Measurements from ENCODE around the gene TCEA2. TPM values are rescaled to one million over a fixed set of nuclear protein-coding genes. Genes with fewer than 3 reads are reported as not detected.

Gene TCEA2
- polyA plus RNA-seq, 1 donor from 2014 or later: 87.7 TPM

DNA sequence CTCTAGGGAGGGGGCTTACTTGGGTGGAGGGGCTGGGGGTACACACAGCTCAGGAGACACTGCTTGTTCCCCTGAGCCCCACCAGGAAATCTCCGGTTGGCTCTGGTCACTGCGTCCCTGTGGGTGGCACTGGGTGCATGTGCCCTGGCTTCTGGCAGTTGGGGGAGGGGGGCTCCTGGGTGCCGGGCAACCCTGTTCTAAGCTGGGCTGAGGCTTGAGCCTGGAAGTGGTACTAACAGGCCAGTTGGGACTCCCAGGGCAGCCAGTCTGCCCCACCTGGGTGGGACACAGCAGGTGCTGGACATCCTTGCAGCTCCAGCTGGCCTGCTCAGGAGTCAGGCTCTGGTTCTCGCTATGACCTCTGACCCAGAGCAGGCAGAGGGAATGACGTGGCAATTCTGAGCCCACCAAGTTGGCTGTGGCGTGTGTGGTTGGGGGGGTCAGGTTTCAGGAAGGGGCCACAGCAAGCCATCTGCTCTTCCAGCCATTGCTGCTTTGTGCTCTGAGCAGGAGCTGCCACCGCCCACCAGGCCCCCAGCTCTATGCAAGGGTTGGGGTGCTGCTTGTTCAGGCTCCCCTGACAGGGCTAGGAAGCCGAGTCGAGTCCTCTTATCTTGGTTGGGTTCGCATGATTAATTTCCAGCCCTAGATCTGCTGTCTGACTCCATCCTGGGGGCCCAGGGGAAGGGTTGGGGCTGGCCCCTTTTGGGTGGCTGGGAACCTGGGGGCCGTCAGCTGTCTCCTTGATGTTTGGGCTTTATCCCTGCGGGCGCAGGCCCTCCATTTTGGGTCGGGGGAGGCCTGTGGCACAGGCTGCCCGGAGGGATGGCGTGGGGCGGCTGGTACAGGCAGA lies 26.4 kb upstream of the TCEA2 start:
- Histone ChIP-seq H2AFZ (ENCODE audit: low read depth, low read length) (no peak overlapping the region), H3K9ac (ENCODE audit: low read length) (no peak overlapping the region), H3K9me2 (ENCODE audit: insufficient read depth, low read length) (no peaks in the 10 kb centered on the region), H3F3A (ENCODE audit: insufficient read depth, low read length, poor library complexity, severe bottlenecking) (no peaks in the 10 kb centered on the region), H3K4me3 (ENCODE audit: low read length) (no peak overlapping the region), H3K79me2 (replicated peaks; ENCODE audit: insufficient read depth, low read length) (no peaks in the 10 kb centered on the region), H3K27ac (ENCODE audit: low read length) (no peak overlapping the region), H3K9me3 (ENCODE audit: low read length) (no peaks in the 10 kb centered on the region), H3K4me2 (ENCODE audit: low read length) (no peak overlapping the region), H3K36me3 (ENCODE audit: insufficient read depth, low read length) (no peaks in the 10 kb centered on the region), H4K20me1 (ENCODE audit: insufficient read depth) (no peaks in the 10 kb centered on the region), H3K27me3 (ENCODE audit: insufficient read depth, low read depth, low read length) (peaks cover 48% of the 10 kb centered on the region)
- no peak for TF ChIP-seq SMC3 (conservative IDR thresholded peaks at IDR 0.05; ENCODE audit: poor library complexity)
- no peak for TF ChIP-seq MXI1 (conservative IDR thresholded peaks at IDR 0.05; ENCODE audit: poor library complexity, severe bottlenecking)
- no peak for TF ChIP-seq POLR2AphosphoS5 (IDR thresholded peaks at IDR 0.05)
- TF ChIP-seq EP300 (conservative IDR thresholded peaks at IDR 0.05; ENCODE audit: poor library complexity, severe bottlenecking): no peak
- no peak for TF ChIP-seq EZH2 (IDR thresholded peaks at IDR 0.05; ENCODE audit: borderline replicate concordance, insufficient read depth, low read length, poor library complexity, severe bottlenecking)

DNA sequence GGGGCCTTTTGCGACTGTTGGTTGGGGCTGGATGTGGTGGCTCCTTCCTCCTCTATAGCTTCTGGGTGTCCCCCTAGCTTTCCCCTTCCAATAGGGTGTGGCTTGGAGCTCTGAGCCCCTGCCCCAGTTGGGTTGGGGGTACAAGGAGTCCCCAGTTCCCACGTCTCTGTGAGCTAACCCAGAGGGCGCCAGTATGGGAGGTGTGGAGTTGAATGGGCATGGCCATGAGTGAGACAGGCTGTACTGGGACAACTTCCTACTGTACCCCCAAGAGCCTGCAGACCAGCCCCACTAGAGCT lies 25.9 kb upstream of the TCEA2 start:
- no peaks in the 10 kb centered on the region for H3K9me2 ChIP-seq (ENCODE audit: insufficient read depth, low read length)
- H3K27ac ChIP-seq (ENCODE audit: low read length): no peak overlapping the region
- no peaks in the 10 kb centered on the region for H3K36me3 ChIP-seq (ENCODE audit: insufficient read depth, low read length)
- no peak overlapping the region for H3K4me3 ChIP-seq (ENCODE audit: low read length)
- no peaks in the 10 kb centered on the region for H3K9me3 ChIP-seq (ENCODE audit: low read length)
- no peak overlapping the region for H2AFZ ChIP-seq (ENCODE audit: low read depth, low read length)
- H3K79me2 ChIP-seq (replicated peaks; ENCODE audit: insufficient read depth, low read length): no peaks in the 10 kb centered on the region
- no peak overlapping the region for H3K9ac ChIP-seq (ENCODE audit: low read length)
- no peaks in the 10 kb centered on the region for H3F3A ChIP-seq (ENCODE audit: insufficient read depth, low read length, poor library complexity, severe bottlenecking)
- no peak overlapping the region for H3K4me2 ChIP-seq (ENCODE audit: low read length)
- H3K27me3 ChIP-seq (ENCODE audit: insufficient read depth, low read depth, low read length): peaks cover 54% of the 10 kb centered on the region
- TF ChIP-seq TAF1 (IDR thresholded peaks at IDR 0.05; ENCODE audit: low read depth) (no peak), POLR2AphosphoS5 (IDR thresholded peaks at IDR 0.05) (no peak), RAD21 (conservative IDR thresholded peaks at IDR 0.05) (no peak), EP300 (conservative IDR thresholded peaks at IDR 0.05; ENCODE audit: poor library complexity, severe bottlenecking) (no peak), SMC3 (conservative IDR thresholded peaks at IDR 0.05; ENCODE audit: poor library complexity) (no peak), EZH2 (IDR thresholded peaks at IDR 0.05; ENCODE audit: borderline replicate concordance, insufficient read depth, low read length, poor library complexity, severe bottlenecking) (no peak), MXI1 (conservative IDR thresholded peaks at IDR 0.05; ENCODE audit: poor library complexity, severe bottlenecking) (no peak)
- TF ChIP-seq, protein P1, sequence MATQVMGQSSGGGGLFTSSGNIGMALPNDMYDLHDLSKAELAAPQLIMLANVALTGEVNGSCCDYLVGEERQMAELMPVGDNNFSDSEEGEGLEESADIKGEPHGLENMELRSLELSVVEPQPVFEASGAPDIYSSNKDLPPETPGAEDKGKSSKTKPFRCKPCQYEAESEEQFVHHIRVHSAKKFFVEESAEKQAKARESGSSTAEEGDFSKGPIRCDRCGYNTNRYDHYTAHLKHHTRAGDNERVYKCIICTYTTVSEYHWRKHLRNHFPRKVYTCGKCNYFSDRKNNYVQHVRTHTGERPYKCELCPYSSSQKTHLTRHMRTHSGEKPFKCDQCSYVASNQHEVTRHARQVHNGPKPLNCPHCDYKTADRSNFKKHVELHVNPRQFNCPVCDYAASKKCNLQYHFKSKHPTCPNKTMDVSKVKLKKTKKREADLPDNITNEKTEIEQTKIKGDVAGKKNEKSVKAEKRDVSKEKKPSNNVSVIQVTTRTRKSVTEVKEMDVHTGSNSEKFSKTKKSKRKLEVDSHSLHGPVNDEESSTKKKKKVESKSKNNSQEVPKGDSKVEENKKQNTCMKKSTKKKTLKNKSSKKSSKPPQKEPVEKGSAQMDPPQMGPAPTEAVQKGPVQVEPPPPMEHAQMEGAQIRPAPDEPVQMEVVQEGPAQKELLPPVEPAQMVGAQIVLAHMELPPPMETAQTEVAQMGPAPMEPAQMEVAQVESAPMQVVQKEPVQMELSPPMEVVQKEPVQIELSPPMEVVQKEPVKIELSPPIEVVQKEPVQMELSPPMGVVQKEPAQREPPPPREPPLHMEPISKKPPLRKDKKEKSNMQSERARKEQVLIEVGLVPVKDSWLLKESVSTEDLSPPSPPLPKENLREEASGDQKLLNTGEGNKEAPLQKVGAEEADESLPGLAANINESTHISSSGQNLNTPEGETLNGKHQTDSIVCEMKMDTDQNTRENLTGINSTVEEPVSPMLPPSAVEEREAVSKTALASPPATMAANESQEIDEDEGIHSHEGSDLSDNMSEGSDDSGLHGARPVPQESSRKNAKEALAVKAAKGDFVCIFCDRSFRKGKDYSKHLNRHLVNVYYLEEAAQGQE (IDR thresholded peaks at IDR 0.05; ENCODE audit: borderline replicate concordance): no peak
- TF ChIP-seq, protein P2, sequence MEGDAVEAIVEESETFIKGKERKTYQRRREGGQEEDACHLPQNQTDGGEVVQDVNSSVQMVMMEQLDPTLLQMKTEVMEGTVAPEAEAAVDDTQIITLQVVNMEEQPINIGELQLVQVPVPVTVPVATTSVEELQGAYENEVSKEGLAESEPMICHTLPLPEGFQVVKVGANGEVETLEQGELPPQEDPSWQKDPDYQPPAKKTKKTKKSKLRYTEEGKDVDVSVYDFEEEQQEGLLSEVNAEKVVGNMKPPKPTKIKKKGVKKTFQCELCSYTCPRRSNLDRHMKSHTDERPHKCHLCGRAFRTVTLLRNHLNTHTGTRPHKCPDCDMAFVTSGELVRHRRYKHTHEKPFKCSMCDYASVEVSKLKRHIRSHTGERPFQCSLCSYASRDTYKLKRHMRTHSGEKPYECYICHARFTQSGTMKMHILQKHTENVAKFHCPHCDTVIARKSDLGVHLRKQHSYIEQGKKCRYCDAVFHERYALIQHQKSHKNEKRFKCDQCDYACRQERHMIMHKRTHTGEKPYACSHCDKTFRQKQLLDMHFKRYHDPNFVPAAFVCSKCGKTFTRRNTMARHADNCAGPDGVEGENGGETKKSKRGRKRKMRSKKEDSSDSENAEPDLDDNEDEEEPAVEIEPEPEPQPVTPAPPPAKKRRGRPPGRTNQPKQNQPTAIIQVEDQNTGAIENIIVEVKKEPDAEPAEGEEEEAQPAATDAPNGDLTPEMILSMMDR (IDR thresholded peaks at IDR 0.05; ENCODE audit: poor library complexity, severe bottlenecking): no peak
- H4K20me1 ChIP-seq (ENCODE audit: insufficient read depth): no peaks in the 10 kb centered on the region
